Measurements from ENCODE around the gene MYH2. TPM values are rescaled to one million over a fixed set of nuclear protein-coding genes. Genes with fewer than 3 reads are reported as not detected.

MYH2 gene
- total RNA-seq, 4 donors from 2014 or later = under 0.01 to 1.4 (median 0.34) TPM

- no peak overlapping the region for H3K27ac ChIP-seq (replicated peaks in 1 of 4)
- 57% methylated on average over 4 of the region's 4 CpGs for WGBS
- no peak for DNase-seq (ENCODE audit: extremely low spot score)
- H3K4me3 ChIP-seq = no peak overlapping the region
- no peaks in the 10 kb centered on the region for H3K9me3 ChIP-seq
- TF ChIP-seq POLR2A (IDR thresholded peaks at IDR 0.05; ENCODE audit: low read depth) (no peak), EP300 (IDR thresholded peaks at IDR 0.05) (no peak), POLR2AphosphoS5 (IDR thresholded peaks at IDR 0.05) (no peak)
- TF ChIP-seq, protein P1, sequence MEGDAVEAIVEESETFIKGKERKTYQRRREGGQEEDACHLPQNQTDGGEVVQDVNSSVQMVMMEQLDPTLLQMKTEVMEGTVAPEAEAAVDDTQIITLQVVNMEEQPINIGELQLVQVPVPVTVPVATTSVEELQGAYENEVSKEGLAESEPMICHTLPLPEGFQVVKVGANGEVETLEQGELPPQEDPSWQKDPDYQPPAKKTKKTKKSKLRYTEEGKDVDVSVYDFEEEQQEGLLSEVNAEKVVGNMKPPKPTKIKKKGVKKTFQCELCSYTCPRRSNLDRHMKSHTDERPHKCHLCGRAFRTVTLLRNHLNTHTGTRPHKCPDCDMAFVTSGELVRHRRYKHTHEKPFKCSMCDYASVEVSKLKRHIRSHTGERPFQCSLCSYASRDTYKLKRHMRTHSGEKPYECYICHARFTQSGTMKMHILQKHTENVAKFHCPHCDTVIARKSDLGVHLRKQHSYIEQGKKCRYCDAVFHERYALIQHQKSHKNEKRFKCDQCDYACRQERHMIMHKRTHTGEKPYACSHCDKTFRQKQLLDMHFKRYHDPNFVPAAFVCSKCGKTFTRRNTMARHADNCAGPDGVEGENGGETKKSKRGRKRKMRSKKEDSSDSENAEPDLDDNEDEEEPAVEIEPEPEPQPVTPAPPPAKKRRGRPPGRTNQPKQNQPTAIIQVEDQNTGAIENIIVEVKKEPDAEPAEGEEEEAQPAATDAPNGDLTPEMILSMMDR (IDR thresholded peaks at IDR 0.05) = no peak
- intact Hi-C loops (cut with DNase I) = no loop called here
- H3K4me1 ChIP-seq = no peaks in the 10 kb centered on the region
- no peaks in the 10 kb centered on the region for H3K36me3 ChIP-seq
- no peaks in the 10 kb centered on the region for H3K27me3 ChIP-seq
Observed at GRCh38 chr17:10583834-10584233, 34.4 kb upstream of the MYH2 start.

GRCh38 chr17:10579270-10579669, 29.8 kb upstream of the MYH2 start:
- no peak for DNase-seq (ENCODE audit: extremely low spot score)
- 21% methylated on average over 2 of the region's 2 CpGs for WGBS
- Histone ChIP-seq H3K27me3 (no peaks in the 10 kb centered on the region), H3K4me3 (no peak overlapping the region), H3K36me3 (no peaks in the 10 kb centered on the region), H3K4me1 (no peaks in the 10 kb centered on the region), H3K9me3 (no peaks in the 10 kb centered on the region), H3K27ac (replicated peaks in 1 of 4) (no peak overlapping the region)
- intact Hi-C loops (cut with DNase I) = no loop called here
- no peak for TF ChIP-seq EP300 (IDR thresholded peaks at IDR 0.05)
- no peak for TF ChIP-seq POLR2AphosphoS5 (IDR thresholded peaks at IDR 0.05)
- TF ChIP-seq, protein P1 (IDR thresholded peaks at IDR 0.05) = no peak
- no peak for TF ChIP-seq POLR2A (IDR thresholded peaks at IDR 0.05; ENCODE audit: low read depth)

DNA sequence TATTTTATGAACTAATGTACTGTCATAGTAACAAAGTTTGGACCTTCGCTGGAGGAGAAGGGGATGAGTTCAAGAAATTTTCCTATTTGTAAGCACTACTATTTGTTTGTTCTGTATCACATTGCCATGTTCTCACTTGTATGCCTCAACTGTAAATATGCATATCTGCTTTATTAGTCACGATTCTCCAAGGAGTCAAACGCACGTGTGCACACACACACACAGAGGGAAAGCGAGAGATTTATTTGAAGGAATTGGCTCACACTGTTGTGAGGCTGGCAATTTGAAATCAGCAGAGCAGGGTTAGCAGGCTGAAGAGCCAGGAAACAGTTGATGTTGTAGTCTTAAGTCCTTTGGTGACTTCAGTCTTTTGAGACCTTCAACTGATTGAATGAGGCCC, 24.9 kb upstream of the MYH2 start:
- WGBS = 84% methylated on average over 5 of the region's 5 CpGs

GRCh38 chr17:10563991-10564660, 14.7 kb upstream of the MYH2 start:
- no peaks in the 10 kb centered on the region for H3K9me3 ChIP-seq

More for the DNA sequence above, 24.9 kb upstream of the MYH2 start:
- Histone ChIP-seq H3K27me3 (peaks cover 0 to 10% (median 0%) of the 10 kb centered on the region in 4 donors), H3K4me3 (no peak overlapping the region), H3K27ac (replicated peaks in 1 of 4) (no peak overlapping the region), H3K36me3 (no peaks in the 10 kb centered on the region), H3K4me1 (no peaks in the 10 kb centered on the region), H3K9me3 (no peaks in the 10 kb centered on the region)
- intact Hi-C loops (cut with DNase I) = no loop called here
- TF ChIP-seq POLR2AphosphoS5 (IDR thresholded peaks at IDR 0.05) = no peak
- no peak for DNase-seq (ENCODE audit: extremely low spot score)

DNA sequence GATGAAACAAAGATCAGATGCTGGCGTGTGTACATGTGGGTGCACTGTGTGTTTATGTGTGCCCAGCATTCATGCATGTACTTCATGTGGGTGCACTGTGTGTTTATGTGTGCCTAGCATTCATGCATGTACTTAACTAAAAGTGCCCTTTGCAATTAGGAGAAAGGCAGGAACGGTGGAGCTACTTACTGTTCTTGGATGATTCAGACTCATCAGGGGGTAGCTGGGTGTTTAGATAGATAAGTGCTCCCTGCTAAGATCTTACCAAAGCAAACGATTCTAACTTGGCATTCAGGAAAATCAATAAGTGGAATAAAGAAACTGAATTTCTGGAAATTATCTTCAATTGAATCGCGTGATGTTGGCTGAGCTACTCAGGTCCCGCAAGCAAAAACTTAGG, 8.6 kb upstream of the MYH2 start:
- no peak for DNase-seq (ENCODE audit: extremely low spot score)
- no peak overlapping the region for H3K27ac ChIP-seq (replicated peaks in 1 of 4)
- H3K36me3 ChIP-seq = no peaks in the 10 kb centered on the region
- TF ChIP-seq, protein P1 (IDR thresholded peaks at IDR 0.05) = no peak
- no peak for TF ChIP-seq EP300 (IDR thresholded peaks at IDR 0.05)
- H3K9me3 ChIP-seq = no peaks in the 10 kb centered on the region
- 89% methylated on average over 6 of the region's 6 CpGs for WGBS
- H3K4me3 ChIP-seq = no peak overlapping the region
- H3K4me1 ChIP-seq = peaks cover 0 to 10% (median 0%) of the 10 kb centered on the region in 4 donors
- H3K27me3 ChIP-seq = no peaks in the 10 kb centered on the region
- intact Hi-C loops (cut with DNase I) = no loop called here

More at GRCh38 chr17:10563991-10564660, 14.7 kb upstream of the MYH2 start:
- TF ChIP-seq, protein P1 (IDR thresholded peaks at IDR 0.05) = no peak
- TF ChIP-seq POLR2A (IDR thresholded peaks at IDR 0.05; ENCODE audit: low read depth) (no peak), POLR2AphosphoS5 (IDR thresholded peaks at IDR 0.05) (no peak), EP300 (IDR thresholded peaks at IDR 0.05) (no peak)
- H3K4me1 ChIP-seq = no peaks in the 10 kb centered on the region
- no peak for DNase-seq (ENCODE audit: extremely low spot score)
- H3K36me3 ChIP-seq = no peaks in the 10 kb centered on the region
- peaks cover 0 to 6% (median 0%) of the 10 kb centered on the region in 4 donors for H3K27me3 ChIP-seq
- intact Hi-C loops (cut with DNase I) = no loop called here
- WGBS = 78% methylated on average over 2 of the region's 2 CpGs
- no peak overlapping the region for H3K4me3 ChIP-seq
- H3K27ac ChIP-seq (replicated peaks in 1 of 4) = no peak overlapping the region

Measured in esophagus muscularis mucosa (tissue), 4 donors.